Hematopoietic multipotent progenitor cell treated with erythropoietin and hydrocortisone succinate and interleukin-3 and kit ligand, for 6 days (in vitro differentiated cells): ENCODE data around the gene ZFAND2A.
"Not testable (repeated sequence)": the region's sequence is repeated elsewhere in the genome, so short reads cannot be mapped to it uniquely, and the experiment has no call there.

Experiments
- DNase-seq: peaks from one replicate; pipeline ENCODE4 v3.0.0-alpha.2; 2015

The ZFAND2A gene

DNA sequence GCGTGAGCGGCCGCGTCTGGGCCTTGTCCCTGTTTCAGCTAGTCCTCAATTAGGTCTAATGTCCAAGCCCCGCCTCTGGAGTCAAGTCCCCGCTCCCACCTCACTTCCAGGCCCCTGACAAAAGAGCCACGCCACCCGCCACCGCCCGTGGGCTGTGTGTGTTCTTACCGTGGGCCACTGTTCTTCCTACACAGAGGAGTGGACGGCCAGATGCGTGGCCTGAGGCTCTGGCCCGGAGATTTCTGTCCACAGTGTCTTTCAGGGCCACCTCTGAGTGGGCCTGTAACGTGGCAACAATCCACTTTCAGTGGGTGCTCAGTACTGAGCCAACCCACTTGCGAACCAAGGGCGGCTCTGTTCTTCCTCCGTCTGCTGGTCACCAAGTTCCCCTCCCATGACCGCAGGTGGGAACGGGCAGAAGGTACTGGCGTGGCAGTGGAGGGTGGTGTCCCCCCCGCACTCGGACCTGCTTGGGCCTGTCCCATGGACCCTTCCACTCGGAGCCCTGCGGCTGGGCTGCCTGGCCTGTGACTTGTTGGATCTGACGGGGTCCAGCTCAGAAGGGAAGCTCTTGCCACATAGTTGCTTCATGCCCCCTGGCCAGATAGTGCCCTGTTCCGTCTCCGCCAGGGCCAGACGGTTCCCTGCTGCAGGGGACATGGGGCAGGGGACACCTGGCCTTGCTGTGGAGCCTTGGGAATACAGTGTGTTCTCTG lies 15.0 kb upstream of the ZFAND2A start:
- no peak for DNase-seq

DNA sequence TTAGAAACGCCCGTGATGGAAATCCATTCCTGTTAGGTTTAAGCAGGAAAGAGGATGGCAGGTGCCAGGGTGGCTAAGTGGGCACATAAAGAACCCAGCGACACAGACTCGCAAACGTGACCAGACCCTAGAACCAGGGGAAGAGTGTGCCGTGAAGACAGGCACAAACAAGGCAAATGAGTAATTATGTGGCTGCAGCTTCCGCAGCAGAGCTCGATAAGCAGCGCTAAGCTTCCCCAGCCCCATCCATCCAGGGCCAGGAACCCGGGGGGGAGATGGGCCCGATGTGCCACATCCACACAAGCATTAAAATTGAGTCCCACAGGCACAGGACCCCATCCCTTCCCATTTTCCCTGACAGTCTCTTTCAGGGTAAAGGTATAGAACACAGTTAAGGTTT lies 14.0 kb upstream of the ZFAND2A start:
- DNase-seq = no peak

- DNase-seq = no peak
Observed at GRCh38 chr7:1172666-1173523, 12.9 kb upstream of the ZFAND2A start.

DNA sequence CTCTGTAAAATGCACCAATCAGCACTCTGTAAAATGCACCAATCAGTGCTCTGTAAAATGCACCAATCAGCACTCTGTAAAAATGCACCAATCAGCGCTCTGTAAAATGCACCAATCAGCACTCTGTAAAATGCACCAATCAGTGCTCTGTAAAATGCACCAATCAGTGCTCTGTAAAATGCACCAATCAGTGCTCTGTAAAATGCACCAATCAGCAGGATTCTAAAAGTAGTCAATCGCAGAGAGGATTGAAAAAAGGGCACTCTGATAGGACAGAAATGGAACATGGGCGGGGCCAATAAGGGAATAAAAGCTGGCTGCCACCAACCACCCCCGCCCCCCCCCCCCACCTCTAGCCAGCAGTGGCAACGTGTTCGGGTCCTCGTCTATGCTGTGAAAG lies 11.5 kb upstream of the ZFAND2A start:
- DNase-seq = not testable (repeated sequence)

DNA sequence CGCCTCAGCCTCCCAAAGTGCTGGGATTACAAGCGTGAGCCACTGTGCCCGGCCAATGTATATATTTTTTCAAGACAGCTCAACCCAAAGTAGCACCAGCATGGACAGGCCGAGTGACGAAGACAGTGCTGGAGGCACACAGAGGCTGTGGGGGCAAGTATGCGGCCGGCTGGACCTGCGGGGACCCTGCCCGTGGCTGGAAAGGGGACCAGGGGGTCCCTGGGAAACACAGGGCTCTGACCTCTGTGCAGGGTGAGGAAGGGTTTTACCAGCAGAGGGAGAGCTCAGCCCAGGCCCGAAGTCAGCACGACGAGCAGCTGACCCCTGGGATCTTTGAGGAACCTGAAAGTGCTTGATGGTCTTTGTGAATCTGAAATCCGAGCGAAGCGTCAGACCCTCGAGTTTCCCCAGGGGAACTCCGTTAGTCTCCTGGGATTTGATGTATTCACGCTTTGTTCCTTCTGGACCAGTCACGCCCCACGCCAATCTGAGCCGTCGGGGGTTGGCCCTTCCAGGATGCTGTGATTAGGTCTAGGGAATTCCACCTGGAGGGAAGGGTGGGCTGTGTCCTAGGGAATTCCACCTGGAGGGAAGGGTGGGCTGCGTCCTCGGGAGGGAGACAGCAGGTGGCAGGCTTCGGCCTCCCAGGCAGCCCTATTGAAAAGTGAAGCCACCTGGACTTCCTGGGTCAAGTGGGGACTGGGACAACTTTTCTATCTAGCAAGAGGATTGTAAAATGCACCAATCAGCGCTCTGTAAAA lies 10.9 kb upstream of the ZFAND2A start:
- DNase-seq = no peak

- DNase-seq = peak; percentile 94
Observed at GRCh38 chr7:1169409-1170368, 9.7 kb upstream of the ZFAND2A start.

- no peak for DNase-seq
Observed at GRCh38 chr7:1168422-1168821, 8.4 kb upstream of the ZFAND2A start.

DNA sequence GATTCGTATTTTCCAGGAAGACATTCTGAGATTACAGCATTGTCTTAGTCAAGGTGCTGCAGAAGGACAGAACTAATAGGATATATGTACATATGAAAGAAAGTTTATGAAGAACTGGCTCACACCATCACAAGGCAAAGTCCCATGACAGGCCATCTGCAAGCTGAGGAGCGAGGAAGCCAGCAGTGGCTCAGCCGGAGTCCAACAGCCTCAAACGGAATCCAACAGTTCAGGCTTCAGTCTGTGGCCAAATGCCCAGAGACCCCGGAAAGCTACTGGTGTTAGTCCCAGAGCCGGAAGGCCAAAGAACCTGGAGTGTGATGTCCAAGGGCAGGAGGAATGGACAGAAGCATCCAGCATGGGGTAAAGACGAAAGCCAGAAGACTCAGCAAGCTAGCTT lies 4.4 kb upstream of the ZFAND2A start:
- no peak for DNase-seq

GRCh38 chr7:1163121-1163520 lies 3.1 kb upstream of the ZFAND2A start:
- no peak for DNase-seq

GRCh38 chr7:1160670-1161021 lies 650 bp upstream of the ZFAND2A start:
- peak; percentile 43 for DNase-seq

- DNase-seq = not testable (repeated sequence)
Observed at GRCh38 chr7:1159231-1159630, 765 bp downstream of the ZFAND2A start.

- no peak for DNase-seq
Observed at GRCh38 chr7:1158203-1159126, 1.5 kb downstream of the ZFAND2A start.

- no peak for DNase-seq
Observed at GRCh38 chr7:1156782-1157535, 3.0 kb downstream of the ZFAND2A start.

DNA sequence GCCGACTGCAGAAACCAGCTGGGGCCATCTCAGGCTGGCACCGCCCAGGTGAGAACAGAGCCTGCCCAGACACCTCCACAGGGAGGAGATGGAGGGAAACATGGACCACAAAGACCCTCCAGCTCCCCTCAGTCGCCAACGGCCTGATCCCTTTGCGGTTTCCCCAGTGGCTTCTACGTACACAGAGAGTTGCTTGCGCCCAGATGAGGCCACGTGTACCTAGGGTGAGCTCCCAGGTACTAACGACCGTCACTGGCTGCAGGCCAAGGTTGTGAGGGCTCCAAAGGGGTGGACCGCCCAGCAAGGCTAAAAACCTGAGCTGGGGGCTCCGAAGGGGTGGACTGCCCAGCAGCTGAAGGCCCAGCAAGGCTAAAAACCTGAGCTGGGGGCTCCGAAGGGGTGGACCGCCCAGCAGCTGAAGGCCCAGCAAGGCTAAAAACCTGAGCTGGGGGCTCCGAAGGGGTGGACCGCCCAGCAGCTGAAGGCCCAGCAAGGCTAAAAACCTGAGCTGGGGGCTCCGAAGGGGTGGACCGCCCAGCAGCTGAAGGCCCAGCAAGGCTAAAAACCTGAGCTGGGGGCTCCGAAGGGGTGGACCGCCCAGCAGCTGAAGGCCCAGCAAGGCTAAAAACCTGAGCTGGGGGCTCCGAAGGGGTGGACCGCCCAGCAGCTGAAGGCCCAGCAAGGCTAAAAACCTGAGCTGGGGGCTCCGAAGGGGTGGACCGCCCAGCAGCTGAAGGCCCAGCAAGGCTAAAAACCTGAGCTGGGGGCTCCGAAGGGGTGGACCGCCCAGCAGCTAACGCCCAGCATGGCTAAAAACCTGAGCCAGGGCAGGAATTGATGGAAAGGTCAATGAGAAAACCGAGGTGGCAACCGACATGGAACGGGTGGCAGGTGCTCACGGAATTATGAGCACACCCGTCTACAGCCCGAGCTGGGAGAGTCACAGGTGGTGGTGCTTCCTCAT lies 3.9 kb downstream of the ZFAND2A start:
- not testable (repeated sequence) for DNase-seq

DNA sequence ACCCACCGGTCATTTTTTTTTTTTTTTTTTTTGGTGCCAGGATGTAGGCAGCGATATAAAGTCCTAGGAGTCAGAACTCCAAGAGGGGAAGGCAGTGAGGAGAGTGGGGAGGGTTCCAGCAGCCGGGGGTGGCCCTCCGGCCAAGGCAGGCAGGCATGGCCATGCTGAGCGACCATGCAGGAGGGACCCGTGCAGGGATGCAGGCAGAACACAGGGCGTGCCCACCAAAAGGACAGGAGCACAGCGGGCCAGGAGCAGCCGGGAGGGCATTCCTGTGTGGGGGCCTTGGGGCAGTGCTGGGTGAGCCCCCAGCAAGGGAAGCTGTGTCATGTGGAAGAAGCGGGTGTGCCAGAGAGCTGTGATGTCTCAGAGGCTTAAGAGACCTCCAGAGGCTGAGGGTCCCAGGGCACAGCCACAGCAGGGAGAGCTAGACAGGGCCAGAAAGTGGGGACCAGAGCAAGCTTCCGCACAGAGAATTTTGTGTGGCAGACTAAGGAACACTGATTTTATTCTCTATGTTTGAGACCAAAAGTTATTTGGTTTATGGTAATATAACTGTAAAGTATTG lies 5.7 kb downstream of the ZFAND2A start:
- DNase-seq = no peak

DNA sequence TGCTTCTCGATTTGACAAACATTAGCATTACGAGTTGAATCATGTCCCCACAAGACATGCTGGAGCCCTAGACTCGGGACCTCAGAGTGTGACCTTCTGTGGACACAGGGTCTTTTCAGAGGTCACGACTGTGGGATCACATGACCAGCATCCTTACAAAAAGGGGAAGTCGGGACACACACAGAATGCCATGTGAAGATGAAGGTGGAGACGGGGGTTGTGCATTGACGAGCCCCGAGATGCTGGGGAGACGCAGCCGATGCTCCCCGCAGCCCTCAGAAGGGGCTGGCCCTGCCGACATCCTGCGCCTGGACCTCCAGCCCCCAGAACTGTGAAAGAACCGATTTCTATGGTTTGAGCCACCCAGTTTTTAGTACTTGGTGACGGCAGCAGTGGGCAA lies 7.5 kb downstream of the ZFAND2A start:
- no peak for DNase-seq

GRCh38 chr7:1151653-1152425 lies 8.2 kb downstream of the ZFAND2A start:
- no peak for DNase-seq

GRCh38 chr7:1151156-1151555 lies 8.8 kb downstream of the ZFAND2A start:
- no peak for DNase-seq
